OCI-LY7 (cell line): Measurements from ENCODE around the gene IGF1R.

Experiments
- CTCF ChIP-seq: fragments of 200-600 bp; sonication (generic); conservative IDR thresholded peaks from 2 replicates; pipeline ENCODE4 v1.5.1; 2014; ENCODE audit warnings: mild to moderate bottlenecking, antibody characterized with exemption, low read length, moderate library complexity, mixed read lengths
- EZH2phosphoT487 ChIP-seq: fragments of 200-600 bp; sonication (generic); IDR thresholded peaks from 2 replicates; pipeline ENCODE4 v1.6.1; 2018; ENCODE audit warnings: low read depth, borderline replicate concordance, mild to moderate bottlenecking, mixed run types, antibody characterized with exemption, low read length, moderate library complexity, mixed read lengths

GRCh38 chr15:98803228-98804056 is 155.1 kb downstream of the IGF1R start:
- TF ChIP-seq CTCF = no peak
- no peak for TF ChIP-seq EZH2phosphoT487
